ENCODE results near the gene RHOJ. TPM values are rescaled to one million over a fixed set of nuclear protein-coding genes. Genes with fewer than 3 reads are reported as not detected.

Gene RHOJ
- total and polyA plus RNA-seq, 9 donors = 7.1 to 44.9 (median 26.6) TPM

- H3K27ac ChIP-seq (ENCODE audit: low read length) = no peak overlapping the region
- peaks cover 8% of the 10 kb centered on the region for H3K4me1 ChIP-seq (ENCODE audit: control insufficient read depth, insufficient read depth, low read length)
- no peaks in the 10 kb centered on the region for H3K9me3 ChIP-seq (replicated peaks; ENCODE audit: control insufficient read depth, low read depth, low read length)
- DNase-seq = no peak
- no peaks in the 10 kb centered on the region for H3K36me3 ChIP-seq (ENCODE audit: control insufficient read depth, insufficient read depth, low read length)
- no peak overlapping the region for H3K4me3 ChIP-seq (ENCODE audit: low read length)
- WGBS (ENCODE audit: insufficient coverage) = no CpG with 5 or more reads among the region's 2 CpGs
- H3K27me3 ChIP-seq (ENCODE audit: control insufficient read depth, insufficient read depth, low read length) = no peaks in the 10 kb centered on the region
Measured at GRCh38 chr14:63175531-63175930, 28.7 kb upstream of the RHOJ start.

- no peak overlapping the region for H3K4me3 ChIP-seq (ENCODE audit: low read length)
- no peak for DNase-seq
- 100% methylated on average over 1 of the region's 3 CpGs for whole genome bisulfite sequencing (ENCODE audit: insufficient coverage)
- H3K36me3 ChIP-seq (ENCODE audit: control insufficient read depth, insufficient read depth, low read length) = no peaks in the 10 kb centered on the region
- H3K4me1 ChIP-seq (ENCODE audit: control insufficient read depth, insufficient read depth, low read length) = peaks cover 8% of the 10 kb centered on the region
- H3K9me3 ChIP-seq (replicated peaks; ENCODE audit: control insufficient read depth, low read depth, low read length) = no peaks in the 10 kb centered on the region
- no peaks in the 10 kb centered on the region for H3K27me3 ChIP-seq (ENCODE audit: control insufficient read depth, insufficient read depth, low read length)
- no peak overlapping the region for H3K27ac ChIP-seq (ENCODE audit: low read length)
Measured at GRCh38 chr14:63178912-63179311, 25.3 kb upstream of the RHOJ start.

GRCh38 chr14:63179383-63179782 is 24.9 kb upstream of the RHOJ start:
- Histone ChIP-seq H3K27ac (ENCODE audit: low read length) (peak overlapping the region; percentile 49), H3K27me3 (ENCODE audit: control insufficient read depth, insufficient read depth, low read length) (no peaks in the 10 kb centered on the region), H3K36me3 (ENCODE audit: control insufficient read depth, insufficient read depth, low read length) (no peaks in the 10 kb centered on the region), H3K9me3 (replicated peaks; ENCODE audit: control insufficient read depth, low read depth, low read length) (no peaks in the 10 kb centered on the region), H3K4me1 (ENCODE audit: control insufficient read depth, insufficient read depth, low read length) (peaks cover 8% of the 10 kb centered on the region), H3K4me3 (ENCODE audit: low read length) (no peak overlapping the region)
- DNase-seq = no peak
- 50% methylated on average over 3 of the region's 4 CpGs for WGBS (ENCODE audit: insufficient coverage)

GRCh38 chr14:63180011-63180410 is 24.2 kb upstream of the RHOJ start:
- Histone ChIP-seq H3K9me3 (replicated peaks; ENCODE audit: control insufficient read depth, low read depth, low read length) (no peaks in the 10 kb centered on the region), H3K4me1 (ENCODE audit: control insufficient read depth, insufficient read depth, low read length) (peaks cover 8% of the 10 kb centered on the region), H3K27me3 (ENCODE audit: control insufficient read depth, insufficient read depth, low read length) (no peaks in the 10 kb centered on the region), H3K4me3 (ENCODE audit: low read length) (no peak overlapping the region), H3K36me3 (ENCODE audit: control insufficient read depth, insufficient read depth, low read length) (no peaks in the 10 kb centered on the region), H3K27ac (ENCODE audit: low read length) (peak overlapping the region; percentile 49)
- peak; percentile 80 for DNase-seq
- WGBS (ENCODE audit: insufficient coverage) = 3% methylated on average over 3 of the region's 3 CpGs

- Histone ChIP-seq H3K9me3 (replicated peaks; ENCODE audit: control insufficient read depth, low read depth, low read length) (no peaks in the 10 kb centered on the region), H3K27ac (ENCODE audit: low read length) (no peak overlapping the region), H3K36me3 (ENCODE audit: control insufficient read depth, insufficient read depth, low read length) (no peaks in the 10 kb centered on the region), H3K27me3 (ENCODE audit: control insufficient read depth, insufficient read depth, low read length) (no peaks in the 10 kb centered on the region), H3K4me3 (ENCODE audit: low read length) (no peak overlapping the region), H3K4me1 (ENCODE audit: control insufficient read depth, insufficient read depth, low read length) (peaks cover 8% of the 10 kb centered on the region)
- 78% methylated on average over 2 of the region's 3 CpGs for WGBS (ENCODE audit: insufficient coverage)
- no peak for DNase-seq
Measured at GRCh38 chr14:63182968-63183367, 21.3 kb upstream of the RHOJ start.

- Histone ChIP-seq H3K4me1 (ENCODE audit: control insufficient read depth, insufficient read depth, low read length) (no peaks in the 10 kb centered on the region), H3K36me3 (ENCODE audit: control insufficient read depth, insufficient read depth, low read length) (no peaks in the 10 kb centered on the region), H3K27me3 (ENCODE audit: control insufficient read depth, insufficient read depth, low read length) (no peaks in the 10 kb centered on the region), H3K9me3 (replicated peaks; ENCODE audit: control insufficient read depth, low read depth, low read length) (no peaks in the 10 kb centered on the region), H3K27ac (ENCODE audit: low read length) (peak overlapping the region; percentile 22), H3K4me3 (ENCODE audit: low read length) (no peak overlapping the region)
- peak; percentile 79 for DNase-seq
- WGBS (ENCODE audit: insufficient coverage) = no CpG with 5 or more reads among the region's 1 CpG
Measured at GRCh38 chr14:63186453-63186852, 17.8 kb upstream of the RHOJ start.

- no CpG with 5 or more reads among the region's 3 CpGs for WGBS (ENCODE audit: insufficient coverage)
- Histone ChIP-seq H3K4me1 (ENCODE audit: control insufficient read depth, insufficient read depth, low read length) (peaks cover 2% of the 10 kb centered on the region), H3K36me3 (ENCODE audit: control insufficient read depth, insufficient read depth, low read length) (no peaks in the 10 kb centered on the region), H3K27ac (ENCODE audit: low read length) (no peak overlapping the region), H3K9me3 (replicated peaks; ENCODE audit: control insufficient read depth, low read depth, low read length) (no peaks in the 10 kb centered on the region), H3K4me3 (ENCODE audit: low read length) (no peak overlapping the region), H3K27me3 (ENCODE audit: control insufficient read depth, insufficient read depth, low read length) (no peaks in the 10 kb centered on the region)
- DNase-seq = no peak
Measured at GRCh38 chr14:63191211-63191610, 13.0 kb upstream of the RHOJ start.

GRCh38 chr14:63192085-63192484 is 12.2 kb upstream of the RHOJ start:
- Histone ChIP-seq H3K4me1 (ENCODE audit: control insufficient read depth, insufficient read depth, low read length) (peaks cover 2% of the 10 kb centered on the region), H3K9me3 (replicated peaks; ENCODE audit: control insufficient read depth, low read depth, low read length) (no peaks in the 10 kb centered on the region), H3K27me3 (ENCODE audit: control insufficient read depth, insufficient read depth, low read length) (no peaks in the 10 kb centered on the region), H3K27ac (ENCODE audit: low read length) (peak overlapping the region; percentile 65), H3K4me3 (ENCODE audit: low read length) (no peak overlapping the region), H3K36me3 (ENCODE audit: control insufficient read depth, insufficient read depth, low read length) (no peaks in the 10 kb centered on the region)
- DNase-seq = peak; percentile 28
- 50% methylated on average over 1 of the region's 2 CpGs for WGBS (ENCODE audit: insufficient coverage)

- no CpG with 5 or more reads among the region's 2 CpGs for WGBS (ENCODE audit: insufficient coverage)
- H3K4me1 ChIP-seq (ENCODE audit: control insufficient read depth, insufficient read depth, low read length) = peaks cover 2% of the 10 kb centered on the region
- no peaks in the 10 kb centered on the region for H3K27me3 ChIP-seq (ENCODE audit: control insufficient read depth, insufficient read depth, low read length)
- no peaks in the 10 kb centered on the region for H3K9me3 ChIP-seq (replicated peaks; ENCODE audit: control insufficient read depth, low read depth, low read length)
- H3K4me3 ChIP-seq (ENCODE audit: low read length) = no peak overlapping the region
- H3K27ac ChIP-seq (ENCODE audit: low read length) = no peak overlapping the region
- no peak for DNase-seq
- no peaks in the 10 kb centered on the region for H3K36me3 ChIP-seq (ENCODE audit: control insufficient read depth, insufficient read depth, low read length)
Measured at GRCh38 chr14:63193236-63193635, 11.0 kb upstream of the RHOJ start.

- no peak for DNase-seq
- WGBS (ENCODE audit: insufficient coverage) = 76% methylated on average over 5 of the region's 5 CpGs
Measured at GRCh38 chr14:63200035-63200740, 4.1 kb upstream of the RHOJ start.

GRCh38 chr14:63200767-63201166 is 3.5 kb upstream of the RHOJ start:
- Histone ChIP-seq H3K36me3 (ENCODE audit: control insufficient read depth, insufficient read depth, low read length) (no peaks in the 10 kb centered on the region), H3K4me3 (ENCODE audit: low read length) (no peak overlapping the region), H3K27ac (ENCODE audit: low read length) (no peak overlapping the region)

More at GRCh38 chr14:63200035-63200740, 4.1 kb upstream of the RHOJ start:
- no peak overlapping the region for H3K4me3 ChIP-seq (ENCODE audit: low read length)
- H3K27me3 ChIP-seq (ENCODE audit: control insufficient read depth, insufficient read depth, low read length) = no peaks in the 10 kb centered on the region
- no peaks in the 10 kb centered on the region for H3K36me3 ChIP-seq (ENCODE audit: control insufficient read depth, insufficient read depth, low read length)
- no peaks in the 10 kb centered on the region for H3K9me3 ChIP-seq (replicated peaks; ENCODE audit: control insufficient read depth, low read depth, low read length)
- no peak overlapping the region for H3K27ac ChIP-seq (ENCODE audit: low read length)
- H3K4me1 ChIP-seq (ENCODE audit: control insufficient read depth, insufficient read depth, low read length) = peaks cover 6% of the 10 kb centered on the region

More at GRCh38 chr14:63200767-63201166, 3.5 kb upstream of the RHOJ start:
- no peaks in the 10 kb centered on the region for H3K9me3 ChIP-seq (replicated peaks; ENCODE audit: control insufficient read depth, low read depth, low read length)
- H3K4me1 ChIP-seq (ENCODE audit: control insufficient read depth, insufficient read depth, low read length) = peaks cover 6% of the 10 kb centered on the region
- no peak for DNase-seq
- no peaks in the 10 kb centered on the region for H3K27me3 ChIP-seq (ENCODE audit: control insufficient read depth, insufficient read depth, low read length)

Measured in muscle of leg (tissue), 11 donors.